Measurements from ENCODE around the gene PDGFA. TPM values are rescaled to one million over a fixed set of nuclear protein-coding genes. Genes with fewer than 3 reads are reported as not detected.
A peak's percentile ranks its signal among the peaks of the same experiment; 100 is the strongest.

Gene PDGFA
- total and polyA plus RNA-seq, 2 experiments from 2014 or later = 6.5 to 25.6 TPM

- TF ChIP-seq, protein P1, sequence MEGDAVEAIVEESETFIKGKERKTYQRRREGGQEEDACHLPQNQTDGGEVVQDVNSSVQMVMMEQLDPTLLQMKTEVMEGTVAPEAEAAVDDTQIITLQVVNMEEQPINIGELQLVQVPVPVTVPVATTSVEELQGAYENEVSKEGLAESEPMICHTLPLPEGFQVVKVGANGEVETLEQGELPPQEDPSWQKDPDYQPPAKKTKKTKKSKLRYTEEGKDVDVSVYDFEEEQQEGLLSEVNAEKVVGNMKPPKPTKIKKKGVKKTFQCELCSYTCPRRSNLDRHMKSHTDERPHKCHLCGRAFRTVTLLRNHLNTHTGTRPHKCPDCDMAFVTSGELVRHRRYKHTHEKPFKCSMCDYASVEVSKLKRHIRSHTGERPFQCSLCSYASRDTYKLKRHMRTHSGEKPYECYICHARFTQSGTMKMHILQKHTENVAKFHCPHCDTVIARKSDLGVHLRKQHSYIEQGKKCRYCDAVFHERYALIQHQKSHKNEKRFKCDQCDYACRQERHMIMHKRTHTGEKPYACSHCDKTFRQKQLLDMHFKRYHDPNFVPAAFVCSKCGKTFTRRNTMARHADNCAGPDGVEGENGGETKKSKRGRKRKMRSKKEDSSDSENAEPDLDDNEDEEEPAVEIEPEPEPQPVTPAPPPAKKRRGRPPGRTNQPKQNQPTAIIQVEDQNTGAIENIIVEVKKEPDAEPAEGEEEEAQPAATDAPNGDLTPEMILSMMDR (IDR thresholded peaks at IDR 0.05; ENCODE audit: low read depth, low read length) = no peak
- H3K4me1 ChIP-seq (ENCODE audit: low read depth) = no peaks in the 10 kb centered on the region
- DNase-seq (ENCODE audit: low read depth in 1 of 2, low spot score in 1 of 2) = no peak
- no peak overlapping the region for H3K4me3 ChIP-seq
- no peaks in the 10 kb centered on the region for H3K36me3 ChIP-seq
- H3K9me3 ChIP-seq (ENCODE audit: low read depth) = no peaks in the 10 kb centered on the region
- H3K27me3 ChIP-seq = peaks cover 25% of the 10 kb centered on the region
- no peak overlapping the region for H3K27ac ChIP-seq
Measured at GRCh38 chr7:453597-454306, 65.9 kb downstream of the PDGFA start.

DNA sequence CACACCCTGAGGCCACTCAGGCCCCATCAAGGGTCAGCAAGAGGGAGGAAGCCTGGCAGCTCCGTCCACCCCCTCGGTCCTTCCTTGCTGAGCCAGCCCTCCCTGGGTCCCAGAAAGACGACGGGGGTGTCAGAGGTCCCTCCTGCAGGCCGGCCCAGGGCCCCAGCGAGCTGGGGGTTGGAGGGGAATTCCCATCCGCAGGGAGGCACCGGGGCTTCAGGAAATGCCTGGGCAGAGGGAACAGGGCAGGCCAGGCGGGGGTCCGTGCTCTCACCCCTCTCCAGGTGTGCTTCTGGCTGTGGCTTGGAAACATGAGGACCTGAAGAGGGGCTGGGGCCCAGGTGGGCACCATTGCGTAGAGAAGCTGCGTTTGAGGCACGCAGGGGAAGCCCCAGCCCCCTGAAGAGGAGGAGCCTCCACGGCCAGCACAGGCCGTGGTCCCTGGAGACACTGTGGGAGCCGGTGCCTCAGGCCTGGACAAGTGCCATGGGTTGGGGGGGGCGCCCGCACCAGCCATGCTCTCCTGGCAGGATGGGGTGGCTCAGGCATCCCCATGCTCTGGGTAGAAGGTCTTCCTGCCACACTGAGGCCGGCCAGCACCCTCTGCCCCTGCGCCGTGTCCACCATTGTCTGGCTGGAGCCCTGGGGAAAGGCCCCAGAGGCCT lies 66.7 kb downstream of the PDGFA start:
- no peaks in the 10 kb centered on the region for H3K4me1 ChIP-seq (ENCODE audit: low read depth)
- H3K27me3 ChIP-seq = peaks cover 25% of the 10 kb centered on the region
- TF ChIP-seq, protein P1 (IDR thresholded peaks at IDR 0.05; ENCODE audit: low read depth, low read length) = no peak
- no peaks in the 10 kb centered on the region for H3K9me3 ChIP-seq (ENCODE audit: low read depth)
- DNase-seq (ENCODE audit: low read depth in 1 of 2, low spot score in 1 of 2) = no peak
- H3K27ac ChIP-seq = no peak overlapping the region
- H3K4me3 ChIP-seq = no peak overlapping the region
- H3K36me3 ChIP-seq = no peaks in the 10 kb centered on the region

DNA sequence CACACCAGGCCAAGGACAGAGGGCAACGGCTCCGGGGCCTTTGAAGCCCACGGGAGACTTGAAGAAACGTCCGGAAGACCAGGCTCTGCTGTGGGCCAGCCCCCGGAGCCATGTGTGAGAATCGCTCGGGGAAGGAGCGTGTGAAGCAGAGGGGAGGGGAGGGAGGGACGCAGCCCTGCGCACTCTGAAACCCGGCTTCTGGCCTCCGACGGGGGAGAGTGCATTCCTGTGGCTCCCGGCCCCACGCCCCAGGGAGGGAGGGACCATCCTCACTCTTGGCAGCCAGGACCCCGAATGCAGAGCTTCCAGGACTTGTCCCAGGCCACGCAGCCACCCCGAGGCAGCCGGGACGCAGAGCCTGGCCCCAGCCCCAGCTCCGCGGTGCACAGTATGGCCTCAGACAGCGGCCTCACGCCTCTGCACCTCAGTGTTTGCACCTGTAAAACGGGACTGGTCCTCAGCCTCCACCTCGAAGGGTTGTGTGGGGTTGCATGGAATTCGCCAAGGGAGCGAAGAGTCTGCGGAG lies 67.4 kb downstream of the PDGFA start:
- Histone ChIP-seq H3K4me3 (no peak overlapping the region), H3K9me3 (ENCODE audit: low read depth) (no peaks in the 10 kb centered on the region), H3K36me3 (no peaks in the 10 kb centered on the region), H3K27me3 (peaks cover 25% of the 10 kb centered on the region), H3K4me1 (ENCODE audit: low read depth) (no peaks in the 10 kb centered on the region), H3K27ac (no peak overlapping the region)
- peak; percentile 44 to 90 for DNase-seq (ENCODE audit: low read depth in 1 of 2, low spot score in 1 of 2)
- TF ChIP-seq, protein P1 (IDR thresholded peaks at IDR 0.05; ENCODE audit: low read depth, low read length) = no peak

DNA sequence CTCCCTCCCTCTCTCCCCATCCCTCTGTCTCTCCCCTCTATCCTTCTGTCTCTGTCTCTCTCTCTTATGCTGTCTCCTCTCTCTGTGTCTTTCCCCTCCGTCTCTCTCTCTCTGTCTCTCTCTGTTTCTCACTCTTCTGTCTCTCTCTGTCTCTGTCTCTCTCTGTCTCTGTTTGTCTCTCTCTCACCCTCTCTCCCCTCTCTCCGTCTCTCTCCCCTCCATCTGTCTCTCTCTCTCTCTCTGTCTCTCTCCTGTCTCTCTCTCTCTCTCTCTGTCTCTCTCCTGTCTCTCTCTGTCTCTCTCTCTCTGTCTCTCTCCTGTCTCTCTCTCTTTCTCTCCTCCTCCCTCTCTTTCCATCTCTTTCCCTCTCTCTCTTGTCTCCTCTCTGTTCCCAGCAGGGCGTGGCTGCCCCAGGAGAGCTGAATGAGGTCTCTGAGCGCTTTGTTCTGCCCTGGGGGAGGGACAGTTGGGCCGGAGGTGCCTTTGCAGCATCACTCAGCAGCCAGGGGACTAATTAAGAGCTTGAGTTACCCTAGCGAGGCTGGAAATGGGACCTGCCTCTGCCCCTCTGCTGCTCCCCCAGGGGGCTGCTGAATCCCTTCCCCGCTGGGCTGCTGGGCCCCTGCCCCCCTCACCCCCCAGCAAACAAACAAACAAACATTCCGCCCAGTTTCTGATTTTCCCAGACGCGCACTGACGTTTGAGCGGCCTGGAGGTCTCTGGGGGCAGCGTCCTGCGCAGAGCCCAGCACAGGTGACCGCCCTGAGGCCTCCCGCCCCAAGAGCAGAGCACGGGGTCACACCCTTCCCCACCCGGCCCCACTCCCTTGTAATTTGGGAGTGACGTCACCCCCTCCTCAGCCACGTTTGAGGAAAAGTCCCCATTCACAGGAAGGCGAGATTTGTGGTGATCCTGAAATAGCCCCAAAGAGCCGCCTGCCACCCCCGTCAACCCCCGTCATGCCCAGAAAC lies 68.1 kb downstream of the PDGFA start:
- Histone ChIP-seq H3K27me3 (peaks cover 25% of the 10 kb centered on the region), H3K9me3 (ENCODE audit: low read depth) (no peaks in the 10 kb centered on the region), H3K4me3 (no peak overlapping the region), H3K27ac (no peak overlapping the region), H3K4me1 (ENCODE audit: low read depth) (no peaks in the 10 kb centered on the region), H3K36me3 (no peaks in the 10 kb centered on the region)
- DNase-seq (ENCODE audit: low read depth in 1 of 2, low spot score in 1 of 2) = no peak
- TF ChIP-seq, protein P1 (IDR thresholded peaks at IDR 0.05; ENCODE audit: low read depth, low read length) = no peak

DNA sequence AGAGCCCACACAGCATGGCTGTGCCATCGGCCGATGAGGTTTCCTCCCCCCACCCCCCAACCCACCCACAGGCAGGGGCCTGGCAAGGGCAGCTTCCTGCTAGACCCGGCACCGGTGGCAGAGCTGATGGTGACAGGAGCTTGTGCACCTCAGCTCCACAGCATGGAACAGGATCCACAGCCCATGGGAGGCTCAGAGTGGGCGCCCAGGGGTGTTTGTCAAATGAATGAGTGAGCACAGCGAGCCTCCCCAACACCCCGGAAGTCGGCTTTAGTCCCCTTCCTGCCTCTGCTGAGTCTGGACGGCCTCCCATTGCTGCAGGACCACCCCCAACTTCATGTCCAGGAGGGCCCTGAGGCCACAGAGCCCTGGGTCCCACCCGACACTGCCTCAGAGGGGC lies 68.9 kb downstream of the PDGFA start:
- no peaks in the 10 kb centered on the region for H3K9me3 ChIP-seq (ENCODE audit: low read depth)
- no peaks in the 10 kb centered on the region for H3K36me3 ChIP-seq
- TF ChIP-seq, protein P1 (IDR thresholded peaks at IDR 0.05; ENCODE audit: low read depth, low read length) = no peak
- DNase-seq (ENCODE audit: low read depth in 1 of 2, low spot score in 1 of 2) = no peak
- H3K4me1 ChIP-seq (ENCODE audit: low read depth) = no peaks in the 10 kb centered on the region
- H3K27ac ChIP-seq = no peak overlapping the region
- no peak overlapping the region for H3K4me3 ChIP-seq
- H3K27me3 ChIP-seq = peaks cover 25% of the 10 kb centered on the region
